ENCODE measurements around the gene PGM5.

DNA sequence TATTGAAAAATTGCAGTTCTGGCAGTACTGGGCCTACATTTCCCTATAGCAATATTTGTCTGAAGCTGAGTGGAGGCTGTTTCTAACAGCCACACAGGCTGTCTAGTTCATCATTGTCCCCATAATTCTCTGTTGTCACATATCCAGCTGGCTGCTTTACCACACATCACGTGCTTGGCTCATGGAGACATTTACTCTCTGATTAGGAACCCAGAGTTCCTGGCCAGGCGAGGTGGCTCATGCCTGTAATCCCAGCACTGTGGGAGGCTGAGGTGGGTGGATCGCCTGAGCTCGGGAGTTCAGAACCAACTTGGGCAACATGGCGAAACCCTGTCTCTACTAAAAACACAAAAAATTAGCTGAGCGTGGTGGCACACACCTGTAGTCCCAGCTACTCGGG lies 81.4 kb downstream of the PGM5 start:
- TF ChIP-seq, protein P1, sequence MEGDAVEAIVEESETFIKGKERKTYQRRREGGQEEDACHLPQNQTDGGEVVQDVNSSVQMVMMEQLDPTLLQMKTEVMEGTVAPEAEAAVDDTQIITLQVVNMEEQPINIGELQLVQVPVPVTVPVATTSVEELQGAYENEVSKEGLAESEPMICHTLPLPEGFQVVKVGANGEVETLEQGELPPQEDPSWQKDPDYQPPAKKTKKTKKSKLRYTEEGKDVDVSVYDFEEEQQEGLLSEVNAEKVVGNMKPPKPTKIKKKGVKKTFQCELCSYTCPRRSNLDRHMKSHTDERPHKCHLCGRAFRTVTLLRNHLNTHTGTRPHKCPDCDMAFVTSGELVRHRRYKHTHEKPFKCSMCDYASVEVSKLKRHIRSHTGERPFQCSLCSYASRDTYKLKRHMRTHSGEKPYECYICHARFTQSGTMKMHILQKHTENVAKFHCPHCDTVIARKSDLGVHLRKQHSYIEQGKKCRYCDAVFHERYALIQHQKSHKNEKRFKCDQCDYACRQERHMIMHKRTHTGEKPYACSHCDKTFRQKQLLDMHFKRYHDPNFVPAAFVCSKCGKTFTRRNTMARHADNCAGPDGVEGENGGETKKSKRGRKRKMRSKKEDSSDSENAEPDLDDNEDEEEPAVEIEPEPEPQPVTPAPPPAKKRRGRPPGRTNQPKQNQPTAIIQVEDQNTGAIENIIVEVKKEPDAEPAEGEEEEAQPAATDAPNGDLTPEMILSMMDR (IDR thresholded peaks at IDR 0.05): no peak
- TF ChIP-seq POLR2A (IDR thresholded peaks at IDR 0.05): no peak
